GM21360 (cell line): ENCODE measurements around the gene DTX1.

Experiments
- ATAC-seq: cut with Tn5 transposase; IDR thresholded peaks from one replicate; pipeline ENCODE4 v1.9.1; 2021; ENCODE audit warnings: mild to moderate bottlenecking, moderate library complexity; ENCODE audit not compliant: unreplicated experiment

Gene DTX1

DNA sequence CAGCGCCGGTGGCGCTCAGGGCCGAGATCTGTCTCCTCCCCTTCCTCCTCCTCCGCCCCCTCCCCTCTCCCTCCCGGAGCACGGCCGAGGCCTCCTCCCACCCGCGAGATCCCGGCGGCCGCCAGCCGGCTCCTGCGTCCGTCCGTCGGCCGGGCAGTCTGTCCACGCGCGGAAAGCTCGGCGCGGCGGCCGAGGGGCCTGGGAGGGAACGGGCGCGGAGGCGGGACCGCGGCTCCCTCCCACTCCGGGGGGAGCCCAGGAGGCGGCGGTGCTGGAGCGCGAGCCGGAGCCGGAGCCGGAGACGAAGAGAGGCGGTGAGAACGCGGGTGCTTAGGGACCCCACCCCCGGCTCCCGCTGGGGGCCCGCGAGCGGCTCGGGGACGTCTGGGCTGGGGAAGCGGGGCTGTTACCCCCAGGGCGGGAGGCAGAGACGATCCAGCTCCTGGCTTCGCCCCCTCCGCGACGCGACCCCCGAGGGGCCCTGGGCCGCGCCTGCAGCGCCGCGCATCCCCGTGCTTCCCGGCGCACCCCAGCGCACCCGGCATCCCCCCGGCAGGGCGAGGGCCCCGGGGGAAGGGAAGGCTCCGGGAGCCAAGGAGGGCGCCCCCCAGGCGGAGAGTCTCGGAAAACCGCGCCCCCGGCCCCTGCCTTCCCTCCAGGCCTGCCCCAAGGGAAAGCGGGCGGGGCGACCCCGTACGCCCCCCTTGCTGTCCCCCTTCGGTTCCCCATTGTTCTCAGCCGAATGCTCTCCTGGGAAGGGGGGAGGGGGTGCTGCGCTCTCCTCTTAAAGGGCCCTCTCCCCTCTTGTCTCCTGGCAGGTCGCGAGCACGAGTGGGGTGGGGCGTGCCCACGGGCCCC lies at the start of gene DTX1:
Gene DTX1 (plus strand): TSS at position 100 of the 858 bp plus-strand sequence. CDS start 1,463 bp downstream, outside the sequence.
- no peak for ATAC-seq

DNA sequence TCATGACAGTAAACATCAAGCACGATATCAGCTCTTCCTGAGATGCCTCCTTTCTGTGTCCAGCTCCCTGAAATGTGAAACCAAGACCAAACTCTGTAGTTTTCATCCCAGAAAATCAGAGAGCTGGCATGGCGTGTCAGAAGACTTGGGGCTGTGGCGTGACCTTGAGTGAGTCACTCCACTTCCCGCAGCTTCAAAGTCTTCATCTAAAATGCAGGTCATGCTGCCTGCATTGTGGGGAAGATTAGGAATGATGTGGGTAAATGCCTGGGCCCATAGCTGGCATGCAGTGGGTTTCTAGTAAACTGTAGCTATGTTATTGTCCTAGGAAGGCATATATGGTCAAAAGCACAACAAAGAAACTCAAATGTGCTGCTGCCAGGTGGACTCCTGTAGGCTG lies 49.4 kb upstream of the DTX1 start:
- ATAC-seq: no peak

DNA sequence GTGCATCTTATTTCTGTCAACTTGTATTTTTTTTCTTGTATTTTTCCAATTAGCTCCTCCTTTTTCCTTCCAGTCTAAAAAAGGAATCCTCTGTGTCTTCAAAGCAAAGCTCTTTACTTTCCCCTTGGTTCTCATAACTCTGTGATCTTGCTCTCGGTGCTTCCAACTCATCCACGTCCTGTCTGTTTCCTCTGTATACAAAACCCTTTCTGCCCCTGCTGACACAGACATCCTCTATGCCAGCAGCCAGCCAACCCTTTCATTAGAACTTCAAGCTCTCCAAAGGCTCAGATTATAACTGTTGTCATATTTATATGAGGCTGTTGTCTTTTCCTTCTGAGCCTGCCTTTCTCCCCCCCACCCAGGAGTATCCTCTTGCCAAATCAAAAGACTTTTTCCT lies 45.8 kb upstream of the DTX1 start:
- ATAC-seq: no peak

- no peak for ATAC-seq
Measured at GRCh38 chr12:113014565-113014964, 42.0 kb upstream of the DTX1 start.

GRCh38 chr12:113016796-113017195 lies 39.7 kb upstream of the DTX1 start:
- ATAC-seq: no peak

DNA sequence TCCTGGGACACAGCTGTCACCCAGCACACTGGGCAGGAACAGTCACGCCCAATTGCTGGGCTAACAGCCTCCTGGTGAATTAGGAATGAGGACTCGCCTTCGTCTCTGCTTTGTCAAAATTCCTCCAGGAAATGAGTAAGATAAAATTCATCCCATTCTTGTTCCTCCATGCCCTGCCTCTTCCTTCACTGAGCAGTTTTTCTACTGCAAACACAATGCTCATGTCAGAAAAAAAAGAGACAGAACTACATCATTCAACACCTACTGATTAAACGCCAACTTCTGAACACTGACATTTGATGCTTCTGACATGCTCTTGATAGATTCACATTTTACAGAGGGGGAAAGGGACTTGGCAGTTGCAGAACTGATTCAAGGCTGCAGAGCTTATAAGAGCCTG lies 37.5 kb upstream of the DTX1 start:
- ATAC-seq: no peak

- no peak for ATAC-seq
Measured at GRCh38 chr12:113021500-113021899, 35.0 kb upstream of the DTX1 start.

- ATAC-seq: no peak
Measured at GRCh38 chr12:113022563-113023297, 33.8 kb upstream of the DTX1 start.

DNA sequence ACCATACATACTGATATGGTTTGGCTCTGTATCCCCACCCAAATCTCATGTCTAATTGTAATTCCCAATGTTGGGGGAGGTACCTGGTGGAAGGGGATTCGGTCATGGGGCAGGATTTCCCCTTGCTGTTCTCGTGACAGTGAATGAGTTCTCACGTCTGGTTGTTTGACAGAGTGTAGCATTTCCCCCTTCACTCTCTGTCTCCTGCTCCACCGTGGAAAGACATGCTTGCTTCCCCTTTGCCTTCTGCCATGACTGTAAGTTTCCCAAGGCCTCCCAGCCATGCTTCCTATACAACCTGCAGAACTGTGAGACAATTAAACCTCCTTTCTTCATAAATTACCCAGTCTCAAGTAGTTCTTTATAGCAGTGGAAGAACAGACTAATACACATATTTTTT lies 28.8 kb upstream of the DTX1 start:
- no peak for ATAC-seq

DNA sequence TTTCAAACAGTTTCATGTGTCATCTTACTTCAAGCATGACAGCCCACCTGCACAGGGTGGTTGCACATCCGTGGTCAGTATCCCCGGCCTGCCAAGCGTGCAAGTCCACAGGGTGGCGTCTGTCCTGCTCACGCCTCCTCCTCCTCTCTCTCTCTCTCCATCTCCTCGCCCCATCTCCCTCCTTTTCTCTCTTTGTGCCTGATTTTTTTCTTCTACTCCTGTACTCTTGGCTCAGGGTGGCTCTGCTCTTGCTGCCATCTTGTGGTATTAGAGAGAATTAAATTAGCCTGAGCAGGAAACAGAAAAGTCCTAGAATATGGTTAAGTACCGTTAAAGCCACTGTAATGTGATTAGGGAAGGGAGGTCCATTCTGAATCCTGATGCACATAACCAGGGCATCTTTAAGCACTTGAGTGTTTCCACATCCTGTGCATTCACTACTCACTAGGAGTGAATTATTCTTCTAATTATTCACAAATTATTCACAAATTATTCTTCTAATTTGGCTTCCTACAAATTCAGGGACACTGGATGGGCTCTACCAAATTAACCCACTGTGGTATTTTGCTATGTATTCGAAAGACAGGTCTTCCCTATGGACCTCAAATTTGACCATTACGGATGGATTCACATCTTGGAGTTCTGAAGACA lies 25.5 kb upstream of the DTX1 start:
- ATAC-seq: no peak

DNA sequence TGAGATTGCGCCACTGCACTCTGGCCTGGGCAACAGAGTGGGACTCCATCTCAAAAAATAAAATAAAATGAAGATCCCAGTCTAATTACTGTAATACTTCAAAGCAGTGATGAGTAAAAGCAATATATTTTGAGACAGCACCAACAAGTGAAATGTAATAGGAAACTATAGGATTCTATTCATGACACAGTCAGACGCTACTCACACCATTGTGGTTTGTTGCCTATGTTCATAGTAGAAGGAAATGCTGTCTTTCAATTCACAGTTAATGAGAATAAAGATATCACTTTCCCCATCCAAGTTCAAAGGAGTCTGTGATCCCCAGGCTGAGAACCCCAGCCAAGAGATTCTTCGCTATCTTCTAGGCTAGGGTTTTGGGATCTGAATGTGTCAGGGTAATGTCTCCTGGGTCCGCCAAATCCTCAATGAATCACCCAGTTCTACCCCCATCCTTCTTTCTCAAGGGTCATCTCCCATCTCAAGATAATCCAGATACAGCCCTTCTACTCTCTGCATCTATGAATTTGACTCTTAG lies 16.6 kb upstream of the DTX1 start:
- no peak for ATAC-seq

DNA sequence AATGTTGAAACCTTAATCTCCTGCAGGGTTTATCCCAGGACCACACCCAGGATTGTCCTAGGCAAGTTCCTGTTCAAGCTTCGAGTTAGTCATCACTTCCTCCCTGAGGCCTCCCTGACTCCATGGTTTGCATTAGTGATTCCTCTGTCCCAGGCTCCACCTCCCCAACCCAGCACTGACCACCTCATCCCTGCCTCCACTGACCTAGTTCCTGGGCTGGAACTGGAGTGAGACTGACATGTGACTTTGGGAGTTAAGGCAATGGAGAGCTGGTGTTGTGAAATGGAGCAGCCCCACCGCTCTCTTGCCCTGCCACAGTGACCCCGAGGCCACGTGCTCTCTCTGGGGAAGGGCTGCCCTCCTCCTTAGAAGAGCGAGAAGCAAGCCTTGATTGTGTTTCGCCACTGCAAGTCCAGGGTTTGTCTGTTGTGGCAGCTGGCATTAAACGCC lies 15.8 kb upstream of the DTX1 start:
- ATAC-seq: no peak

- ATAC-seq: no peak
Measured at GRCh38 chr12:113041560-113041959, 15.0 kb upstream of the DTX1 start.

DNA sequence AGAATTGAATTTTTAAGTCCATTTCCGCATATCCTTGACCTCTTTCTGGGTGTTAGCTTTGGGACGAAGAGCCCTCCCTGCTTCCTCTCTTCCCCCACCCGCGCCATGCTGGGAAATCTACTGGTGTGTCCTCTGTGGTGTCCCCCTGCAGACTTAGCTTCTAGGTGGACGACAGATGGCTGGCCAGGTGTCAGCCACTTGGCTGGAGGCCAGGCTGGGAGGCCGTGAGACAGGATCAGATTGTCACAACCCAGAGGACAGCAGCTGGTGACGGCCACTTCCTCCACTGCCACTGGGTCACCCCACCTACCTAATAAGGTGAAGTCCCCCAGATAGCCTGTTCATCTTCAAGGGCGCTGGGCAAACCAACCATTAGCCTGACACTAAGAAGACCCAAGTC lies 13.3 kb upstream of the DTX1 start:
- no peak for ATAC-seq

DNA sequence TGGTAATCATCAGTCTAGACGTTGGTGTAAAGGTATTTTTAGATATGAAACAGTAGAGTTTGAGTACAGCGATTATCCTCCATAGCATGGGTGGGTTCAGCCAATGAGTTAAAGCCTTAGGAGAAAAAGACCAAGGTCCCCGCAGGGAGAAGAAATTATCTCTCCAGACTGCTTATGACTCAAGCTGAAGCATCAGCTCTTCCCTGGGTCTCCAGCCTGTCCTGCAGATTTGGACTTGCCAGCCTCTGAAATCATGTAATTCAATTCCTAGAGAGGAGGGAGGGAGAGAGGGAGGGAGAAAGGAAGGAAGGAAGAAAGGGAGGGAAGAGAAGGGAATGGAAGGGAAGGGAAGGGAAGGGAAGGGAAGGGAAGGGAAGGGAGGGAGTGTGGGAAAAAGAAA lies 12.0 kb upstream of the DTX1 start:
- ATAC-seq: no peak

- no peak for ATAC-seq
Measured at GRCh38 chr12:113048716-113049127, 7.8 kb upstream of the DTX1 start.

DNA sequence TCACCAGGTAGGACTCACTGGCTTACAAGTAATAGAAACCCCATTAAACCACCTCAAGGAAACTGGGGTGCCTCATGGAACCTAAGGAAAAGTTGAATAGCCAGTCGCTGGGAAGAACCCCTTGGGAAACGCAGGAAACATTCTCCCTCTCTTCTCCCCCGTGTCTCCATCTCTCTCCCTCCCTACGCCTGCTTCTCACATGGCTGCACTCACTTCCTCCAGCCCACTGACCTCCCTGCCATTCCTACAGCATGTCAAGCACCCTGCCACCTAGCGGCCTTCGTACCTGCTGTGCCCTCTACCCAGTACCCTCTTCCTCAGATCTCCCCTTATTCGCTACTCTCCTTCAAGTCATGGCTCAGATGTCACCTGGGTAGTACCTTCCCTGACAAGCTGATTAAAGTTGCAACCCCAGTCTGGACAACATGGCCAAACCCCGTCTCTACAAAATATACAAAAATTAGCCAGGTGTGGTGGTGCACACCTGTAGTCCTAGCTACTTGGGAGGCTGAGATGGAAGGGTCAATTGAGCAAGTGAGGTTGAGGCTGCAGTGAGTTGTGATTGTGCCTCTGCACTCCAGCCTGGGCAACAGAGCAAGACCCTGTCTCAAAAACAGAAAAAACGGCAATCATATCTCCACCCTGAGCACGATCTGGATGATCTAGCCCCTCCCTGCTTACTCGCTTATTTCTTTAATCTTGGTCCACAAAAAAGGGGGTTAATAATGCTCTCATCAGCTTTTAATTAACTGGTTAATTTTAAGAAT lies 6.4 kb upstream of the DTX1 start:
- no peak for ATAC-seq

- no peak for ATAC-seq
Measured at GRCh38 chr12:113050795-113051194, 5.7 kb upstream of the DTX1 start.

GRCh38 chr12:113051759-113052158 lies 4.8 kb upstream of the DTX1 start:
- ATAC-seq: no peak

DNA sequence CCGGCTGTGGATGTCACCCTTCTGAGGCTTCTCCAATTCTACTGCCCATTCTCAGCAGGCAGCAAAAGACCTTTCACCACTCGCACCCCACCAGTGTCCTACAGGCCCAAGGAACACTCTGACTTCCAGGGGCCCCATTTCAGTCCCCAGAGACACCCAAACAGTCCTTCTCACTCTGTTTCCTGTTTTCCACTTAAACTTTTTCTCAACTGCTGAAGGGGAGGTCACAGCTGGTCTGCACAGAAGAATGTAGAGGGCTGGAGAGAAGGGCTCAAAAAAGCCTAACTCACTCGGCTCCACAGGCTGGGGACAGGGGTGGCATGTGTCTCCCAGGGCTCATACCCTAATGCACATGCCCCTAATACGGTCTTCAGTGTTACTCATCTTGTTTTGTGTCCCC lies 4.2 kb upstream of the DTX1 start:
- no peak for ATAC-seq
